ENCODE data around the gene FAM151A. TPM values are rescaled to one million over a fixed set of nuclear protein-coding genes. Genes with fewer than 3 reads are reported as not detected.

The FAM151A gene
- polyA plus RNA-seq (0.07 to 0.10 TPM (median 0.07 TPM) in 3 replicates), polyA minus RNA-seq (0.20 TPM in 1 of 3 replicates, not detected in the others)
- polyA plus RNA-seq (2011; ENCODE audit: low read depth): not detected
- not detected in 2 replicates for polyA plus RNA-seq (2011; cell fraction: cytosol; rRNA removed)
- 0.23 and 0.24 TPM in 2 replicates for polyA plus RNA-seq (2011; cell fraction: nucleus; rRNA removed)
- polyA plus RNA-seq (2012; ENCODE audit: low replicate concordance): 0.07 TPM in 1 of 2 replicates, not detected in the other
- polyA minus RNA-seq (2011; cell fraction: cytosol; rRNA and poly(A)+ RNA removed): not detected
- not detected in 2 replicates for polyA minus RNA-seq (2011; cell fraction: nucleus; rRNA and poly(A)+ RNA removed)

DNA sequence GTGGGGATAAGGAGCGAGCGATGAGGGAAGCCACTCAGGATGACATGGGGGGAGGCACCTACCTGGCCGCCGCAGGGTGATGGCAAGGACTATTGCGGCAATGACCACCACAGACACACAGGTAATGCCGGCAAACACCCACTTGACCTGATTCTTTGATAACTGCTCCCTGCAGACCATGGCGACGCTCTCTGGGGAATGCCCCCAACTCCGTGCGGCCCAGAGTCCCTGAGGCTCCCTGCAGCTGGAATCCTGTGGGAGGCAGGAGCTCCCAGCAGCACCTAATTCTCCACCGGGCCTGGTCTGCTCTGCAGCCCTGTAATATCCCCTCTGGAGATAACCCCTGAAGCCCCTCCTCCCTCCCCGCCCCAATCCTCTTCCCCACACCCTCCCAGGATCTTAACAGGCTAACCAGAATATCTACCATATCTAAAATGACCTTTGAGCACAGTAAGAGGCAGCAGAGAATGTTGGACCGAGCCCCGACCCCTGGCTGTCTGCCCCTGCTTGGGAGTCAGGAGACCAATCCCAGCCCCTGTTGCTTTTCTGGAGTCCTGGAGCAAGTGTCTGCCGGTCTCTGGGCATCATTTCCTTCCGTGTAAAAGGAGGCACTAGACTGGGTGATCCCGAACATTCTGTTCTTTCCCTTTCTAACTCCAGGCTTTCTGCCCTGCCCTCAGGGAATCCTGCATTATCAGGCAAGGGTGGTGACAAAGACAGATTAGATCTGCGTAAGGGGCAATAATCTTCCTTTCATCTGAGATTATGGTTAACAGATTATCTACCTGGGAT, at the start of gene FAM151A:
TSS of gene FAM151A (minus strand) at position 310 of the 792 bp plus-strand sequence. CDS start at position 180, 130 bp downstream.
- Histone ChIP-seq H2AFZ (ENCODE audit: control insufficient read depth, low read length) (no peak within 1 kb of the TSS), H3K36me3 (ENCODE audit: control insufficient read depth in 2 of 2, extremely low read depth in 1 of 2, insufficient read depth in 2 of 2, low read length in 2 of 2) (no peaks in the 10 kb centered on the region), H3K27me3 (ENCODE audit: control insufficient read depth, extremely low read depth, insufficient read depth, low read length) (peaks cover 4% of the 10 kb centered on the region), H3K27ac (ENCODE audit: control insufficient read depth, insufficient read depth, low read length) (no peak within 1 kb of the TSS), H4K20me1 (ENCODE audit: control insufficient read depth, extremely low read depth, insufficient read depth, low read length) (no peaks in the 10 kb centered on the region), H3K9me3 (ENCODE audit: control insufficient read depth, low read depth, low read length) (no peaks in the 10 kb centered on the region), H3K4me3 (ENCODE audit: control insufficient read depth in 2 of 3, extremely low read depth in 1 of 3, insufficient read depth in 2 of 3, low read depth in 1 of 3, low read length in 3 of 3) (no peak within 1 kb of the TSS), H3K4me1 (ENCODE audit: control insufficient read depth, extremely low read depth, insufficient read depth, low read length) (no peaks in the 10 kb centered on the region), H3K4me2 (ENCODE audit: control insufficient read depth, extremely low read depth, insufficient read depth, low read depth, low read length) (no peak within 1 kb of the TSS), H3K9me1 (ENCODE audit: control insufficient read depth, extremely low read depth, insufficient read depth, low read length) (no peaks in the 10 kb centered on the region), H3K9ac (ENCODE audit: control insufficient read depth, extremely low read depth, insufficient read depth, low read length) (no peak within 1 kb of the TSS), H3K79me2 (ENCODE audit: control insufficient read depth, insufficient read depth, low read length) (no peaks in the 10 kb centered on the region)
- dilution Hi-C loops (cut with MboI; ENCODE audit: extremely low pct_ligation_motif_present, low sequenced_read_pairs): no loop called here
- TF ChIP-seq, protein P1, sequence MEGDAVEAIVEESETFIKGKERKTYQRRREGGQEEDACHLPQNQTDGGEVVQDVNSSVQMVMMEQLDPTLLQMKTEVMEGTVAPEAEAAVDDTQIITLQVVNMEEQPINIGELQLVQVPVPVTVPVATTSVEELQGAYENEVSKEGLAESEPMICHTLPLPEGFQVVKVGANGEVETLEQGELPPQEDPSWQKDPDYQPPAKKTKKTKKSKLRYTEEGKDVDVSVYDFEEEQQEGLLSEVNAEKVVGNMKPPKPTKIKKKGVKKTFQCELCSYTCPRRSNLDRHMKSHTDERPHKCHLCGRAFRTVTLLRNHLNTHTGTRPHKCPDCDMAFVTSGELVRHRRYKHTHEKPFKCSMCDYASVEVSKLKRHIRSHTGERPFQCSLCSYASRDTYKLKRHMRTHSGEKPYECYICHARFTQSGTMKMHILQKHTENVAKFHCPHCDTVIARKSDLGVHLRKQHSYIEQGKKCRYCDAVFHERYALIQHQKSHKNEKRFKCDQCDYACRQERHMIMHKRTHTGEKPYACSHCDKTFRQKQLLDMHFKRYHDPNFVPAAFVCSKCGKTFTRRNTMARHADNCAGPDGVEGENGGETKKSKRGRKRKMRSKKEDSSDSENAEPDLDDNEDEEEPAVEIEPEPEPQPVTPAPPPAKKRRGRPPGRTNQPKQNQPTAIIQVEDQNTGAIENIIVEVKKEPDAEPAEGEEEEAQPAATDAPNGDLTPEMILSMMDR (optimal IDR thresholded peaks at IDR 0.05 in 1 of 3, IDR thresholded peaks at IDR 0.05 in 1 of 3, conservative IDR thresholded peaks at IDR 0.05 in 1 of 3; ENCODE audit: extremely low read depth in 1 of 3, insufficient read depth in 2 of 3, low read length in 3 of 3): no peak
- no peak for TF ChIP-seq EZH2 (IDR thresholded peaks at IDR 0.05; ENCODE audit: low read length)
- no peak for FAIRE-seq
- no peak for DNase-seq (ENCODE audit: low read depth, low spot score)

DNA sequence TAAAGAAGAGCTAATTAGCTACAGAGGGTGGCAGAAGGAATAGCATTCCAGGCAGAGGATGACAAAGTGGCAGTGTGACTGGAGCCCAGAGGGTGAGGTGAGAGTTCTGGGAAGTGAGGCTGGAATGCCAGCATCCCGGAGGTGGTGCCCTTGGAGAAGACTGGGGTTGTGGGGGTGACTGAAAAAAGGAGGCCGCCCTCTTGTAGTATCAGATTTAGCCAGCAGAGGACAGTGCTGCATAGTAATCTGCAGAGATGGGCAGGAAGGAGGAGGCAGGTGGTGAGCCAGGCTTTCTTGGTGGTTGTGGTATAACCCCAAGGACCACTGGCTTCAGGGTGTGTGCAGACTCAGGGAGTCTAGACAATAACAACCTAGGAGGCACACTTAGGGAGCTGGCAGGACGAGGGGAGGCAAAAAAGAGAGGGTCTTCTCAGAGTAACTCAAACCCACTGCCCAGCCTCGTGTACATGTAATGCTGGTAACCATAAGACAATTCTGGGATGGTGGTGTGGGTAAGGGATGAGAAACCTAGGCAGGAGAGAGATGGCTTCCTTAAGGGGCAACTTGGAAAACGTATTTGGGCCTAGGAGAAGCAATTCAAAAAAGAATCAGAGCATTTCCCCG, 48.8 kb upstream of the FAM151A start:
- Histone ChIP-seq H2AFZ (ENCODE audit: control insufficient read depth, low read length) (no peak overlapping the region), H3K9me1 (ENCODE audit: control insufficient read depth, extremely low read depth, insufficient read depth, low read length) (no peaks in the 10 kb centered on the region), H3K4me3 (ENCODE audit: control insufficient read depth in 2 of 3, extremely low read depth in 1 of 3, insufficient read depth in 2 of 3, low read depth in 1 of 3, low read length in 3 of 3) (no peak overlapping the region), H3K4me2 (ENCODE audit: control insufficient read depth, extremely low read depth, insufficient read depth, low read depth, low read length) (no peak overlapping the region), H3K27me3 (ENCODE audit: control insufficient read depth, extremely low read depth, insufficient read depth, low read length) (no peaks in the 10 kb centered on the region), H3K79me2 (ENCODE audit: control insufficient read depth, insufficient read depth, low read length) (no peaks in the 10 kb centered on the region), H3K9ac (ENCODE audit: control insufficient read depth, extremely low read depth, insufficient read depth, low read length) (no peak overlapping the region), H4K20me1 (ENCODE audit: control insufficient read depth, extremely low read depth, insufficient read depth, low read length) (no peaks in the 10 kb centered on the region), H3K36me3 (ENCODE audit: control insufficient read depth in 2 of 2, extremely low read depth in 1 of 2, insufficient read depth in 2 of 2, low read length in 2 of 2) (no peaks in the 10 kb centered on the region), H3K4me1 (ENCODE audit: control insufficient read depth, extremely low read depth, insufficient read depth, low read length) (no peaks in the 10 kb centered on the region), H3K27ac (ENCODE audit: control insufficient read depth, insufficient read depth, low read length) (no peak overlapping the region), H3K9me3 (ENCODE audit: control insufficient read depth, low read depth, low read length) (no peaks in the 10 kb centered on the region)
- no peak for TF ChIP-seq EZH2 (IDR thresholded peaks at IDR 0.05; ENCODE audit: low read length)
- TF ChIP-seq, protein P1 (optimal IDR thresholded peaks at IDR 0.05 in 1 of 3, IDR thresholded peaks at IDR 0.05 in 1 of 3, conservative IDR thresholded peaks at IDR 0.05 in 1 of 3; ENCODE audit: extremely low read depth in 1 of 3, insufficient read depth in 2 of 3, low read length in 3 of 3): peak; percentile 92 to 96 (median 95)
- DNase-seq (ENCODE audit: low read depth, low spot score): peak; percentile 21
- dilution Hi-C loops (cut with MboI; ENCODE audit: extremely low pct_ligation_motif_present, low sequenced_read_pairs): no loop called here
- FAIRE-seq: peak; percentile 59

All from keratinocyte (primary cell).